Measurements from ENCODE around the gene CTSE.

GRCh38 chr1:206006946-206007345 lies 16.7 kb downstream of the CTSE start:
- no peak for TF ChIP-seq CTCF (IDR thresholded peaks at IDR 0.05; ENCODE audit: poor library complexity)
- no peak for TF ChIP-seq EZH2phosphoT487 (IDR thresholded peaks at IDR 0.05; ENCODE audit: low read depth, severe bottlenecking, unreplicated experiment)
- TF ChIP-seq EZH2 (IDR thresholded peaks at IDR 0.05; ENCODE audit: borderline replicate concordance), result no peak

Data from hepatocyte (in vitro differentiated cells).